Measurements from ENCODE around the gene SEMA7A.

Gene SEMA7A

DNA sequence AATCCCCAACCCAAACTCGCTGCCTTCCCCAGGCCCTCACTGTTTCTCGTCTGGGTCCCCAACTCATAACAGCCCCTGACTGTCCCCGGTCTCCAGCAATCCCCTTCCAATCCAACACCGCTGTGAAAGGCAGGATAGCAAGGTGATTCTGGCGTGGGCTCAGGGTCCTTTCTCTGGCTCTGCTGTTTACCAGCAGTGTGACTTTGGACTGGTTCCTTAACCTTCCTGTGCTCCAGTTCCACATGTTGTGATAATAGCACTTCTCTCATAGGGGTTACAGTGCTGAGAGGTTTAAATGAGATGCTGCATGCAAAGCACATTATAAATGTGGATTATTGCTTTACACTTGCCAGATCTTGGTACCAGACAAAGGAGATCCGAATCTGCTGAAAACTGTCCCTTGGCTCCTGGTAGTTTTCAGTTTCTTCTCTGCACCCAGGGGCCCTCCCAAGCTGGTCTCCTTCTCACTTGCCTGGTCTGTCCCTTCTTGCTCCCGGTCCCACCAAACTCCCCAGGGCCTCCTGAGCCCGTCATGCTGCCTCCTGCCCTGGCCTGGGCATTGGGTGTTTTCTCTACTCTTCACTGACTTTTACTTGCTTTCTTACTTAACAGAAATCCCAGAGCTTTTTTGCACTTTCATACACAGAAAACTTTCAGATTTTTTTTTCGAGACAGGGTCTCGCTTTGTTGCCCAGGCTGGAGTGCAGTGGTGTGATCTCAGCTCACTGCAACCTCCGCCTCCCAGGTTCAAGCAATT lies 39.5 kb downstream of the SEMA7A start:
- no peak overlapping the region for H3K27ac ChIP-seq
- no peak overlapping the region for H3K4me3 ChIP-seq (ENCODE audit: low read depth, low read length)

DNA sequence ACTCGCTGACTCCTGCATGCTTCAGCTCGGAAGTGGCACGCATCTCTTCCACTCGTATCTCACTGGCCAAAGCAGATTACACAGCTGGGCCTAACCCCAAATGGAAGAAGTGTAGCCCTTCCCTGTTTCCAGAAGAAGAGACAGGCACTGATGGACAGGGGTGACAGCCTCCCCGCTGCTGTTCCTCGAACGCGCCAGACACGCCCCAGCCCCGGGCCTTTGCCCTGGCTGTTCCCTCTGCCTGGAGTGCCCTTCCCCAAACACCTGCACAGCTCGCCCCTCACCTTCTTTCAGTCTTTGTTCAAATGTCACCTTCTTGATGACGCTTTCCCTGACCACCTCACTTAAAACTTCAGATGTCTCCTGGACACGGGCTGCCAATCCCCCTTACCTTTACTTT lies 40.3 kb downstream of the SEMA7A start:
- no peak overlapping the region for H3K4me3 ChIP-seq (ENCODE audit: low read depth, low read length)
- H3K27ac ChIP-seq, result no peak overlapping the region
- no peak for DNase-seq
- H3K36me3 ChIP-seq (replicated peaks), result no peaks in the 10 kb centered on the region
- H3K27me3 ChIP-seq (replicated peaks), result no peaks in the 10 kb centered on the region
- in situ Hi-C loops (cut with HindIII; ENCODE audit: low pct_ligation_motif_present, low sequenced_read_pairs), result no loop called here
- TF ChIP-seq, protein P1, sequence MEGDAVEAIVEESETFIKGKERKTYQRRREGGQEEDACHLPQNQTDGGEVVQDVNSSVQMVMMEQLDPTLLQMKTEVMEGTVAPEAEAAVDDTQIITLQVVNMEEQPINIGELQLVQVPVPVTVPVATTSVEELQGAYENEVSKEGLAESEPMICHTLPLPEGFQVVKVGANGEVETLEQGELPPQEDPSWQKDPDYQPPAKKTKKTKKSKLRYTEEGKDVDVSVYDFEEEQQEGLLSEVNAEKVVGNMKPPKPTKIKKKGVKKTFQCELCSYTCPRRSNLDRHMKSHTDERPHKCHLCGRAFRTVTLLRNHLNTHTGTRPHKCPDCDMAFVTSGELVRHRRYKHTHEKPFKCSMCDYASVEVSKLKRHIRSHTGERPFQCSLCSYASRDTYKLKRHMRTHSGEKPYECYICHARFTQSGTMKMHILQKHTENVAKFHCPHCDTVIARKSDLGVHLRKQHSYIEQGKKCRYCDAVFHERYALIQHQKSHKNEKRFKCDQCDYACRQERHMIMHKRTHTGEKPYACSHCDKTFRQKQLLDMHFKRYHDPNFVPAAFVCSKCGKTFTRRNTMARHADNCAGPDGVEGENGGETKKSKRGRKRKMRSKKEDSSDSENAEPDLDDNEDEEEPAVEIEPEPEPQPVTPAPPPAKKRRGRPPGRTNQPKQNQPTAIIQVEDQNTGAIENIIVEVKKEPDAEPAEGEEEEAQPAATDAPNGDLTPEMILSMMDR (IDR thresholded peaks at IDR 0.05; ENCODE audit: low read depth, low read length, missing control alignments), result no peak

More for the DNA sequence above, 39.5 kb downstream of the SEMA7A start:
- in situ Hi-C loops (cut with HindIII; ENCODE audit: low pct_ligation_motif_present, low sequenced_read_pairs), result no loop called here
- no peaks in the 10 kb centered on the region for H3K27me3 ChIP-seq (replicated peaks)
- DNase-seq, result no peak
- H3K36me3 ChIP-seq (replicated peaks), result no peaks in the 10 kb centered on the region
- TF ChIP-seq, protein P1 (IDR thresholded peaks at IDR 0.05; ENCODE audit: low read depth, low read length, missing control alignments), result no peak

DNA sequence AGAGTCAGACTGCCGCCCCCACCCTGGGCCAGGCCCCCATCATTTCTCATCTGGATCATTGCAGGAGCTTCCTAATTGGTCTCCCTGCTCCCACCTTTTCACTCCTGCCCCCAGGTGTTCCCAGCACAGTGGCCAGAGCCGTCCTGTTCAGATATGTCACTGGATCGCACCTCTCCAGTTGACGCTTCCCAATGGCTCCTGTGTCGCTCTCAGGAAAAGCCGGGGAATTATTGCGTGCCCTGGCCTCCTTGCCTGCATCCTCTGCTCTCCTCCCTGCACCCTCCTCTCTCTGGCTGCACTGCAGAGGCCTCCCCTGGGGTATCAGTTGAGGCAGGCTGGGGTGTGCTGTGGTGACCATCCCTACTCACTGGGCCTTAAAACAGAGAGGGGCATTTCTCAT lies 40.9 kb downstream of the SEMA7A start:
- Histone ChIP-seq H3K4me3 (ENCODE audit: low read depth, low read length) (no peak overlapping the region), H3K27ac (no peak overlapping the region), H3K27me3 (replicated peaks) (no peaks in the 10 kb centered on the region), H3K36me3 (replicated peaks) (no peaks in the 10 kb centered on the region)
- no peak for DNase-seq
- TF ChIP-seq, protein P1 (IDR thresholded peaks at IDR 0.05; ENCODE audit: low read depth, low read length, missing control alignments), result no peak
- in situ Hi-C loops (cut with HindIII; ENCODE audit: low pct_ligation_motif_present, low sequenced_read_pairs), result no loop called here

GRCh38 chr15:74392451-74392830 lies 41.3 kb downstream of the SEMA7A start:
- Histone ChIP-seq H3K4me3 (ENCODE audit: low read depth, low read length) (no peak overlapping the region), H3K36me3 (replicated peaks) (no peaks in the 10 kb centered on the region), H3K27me3 (replicated peaks) (no peaks in the 10 kb centered on the region), H3K27ac (no peak overlapping the region)
- no peak for DNase-seq
- in situ Hi-C loops (cut with HindIII; ENCODE audit: low pct_ligation_motif_present, low sequenced_read_pairs), result no loop called here
- TF ChIP-seq, protein P1 (IDR thresholded peaks at IDR 0.05; ENCODE audit: low read depth, low read length, missing control alignments), result no peak

DNA sequence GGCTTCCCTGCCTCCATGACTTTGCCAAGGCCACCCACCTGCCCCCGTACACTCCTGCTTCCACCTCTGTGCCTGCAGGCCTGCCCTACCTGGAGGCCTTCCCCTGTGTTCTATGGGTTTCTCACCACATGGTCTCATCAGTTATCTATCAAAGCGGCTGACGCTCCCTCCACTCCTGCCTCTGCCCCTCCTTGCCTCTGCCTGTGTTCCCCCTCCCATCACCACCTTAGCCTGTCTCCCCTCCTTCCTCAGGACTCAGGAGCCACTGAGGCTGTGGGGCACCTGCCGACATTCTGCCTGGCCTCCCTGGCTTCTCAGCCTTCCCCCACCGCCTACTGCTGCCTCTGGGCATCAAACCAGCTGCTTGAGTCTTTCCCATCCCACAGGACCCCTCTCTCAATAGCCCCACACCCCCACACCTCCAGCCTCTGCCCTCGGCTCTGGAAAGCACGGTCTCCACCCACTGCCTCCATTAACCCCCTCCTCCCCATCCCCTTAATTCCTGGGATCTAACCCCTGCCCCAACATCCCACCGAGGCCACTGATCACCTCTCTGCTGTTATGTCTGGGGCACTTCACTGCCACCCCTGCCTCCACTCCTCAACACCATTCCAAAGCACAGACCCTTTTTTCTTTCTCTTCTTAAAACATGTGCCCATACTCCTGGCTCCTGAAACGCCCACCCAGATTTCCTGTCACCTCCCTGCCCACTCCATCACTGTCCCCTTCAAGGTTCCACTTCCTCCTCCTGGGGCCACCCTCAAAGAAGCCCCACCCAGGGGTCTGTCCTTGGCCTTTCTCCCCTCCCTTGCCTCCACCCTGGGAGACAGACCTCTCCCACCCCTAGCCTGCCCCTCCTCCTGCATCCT lies 41.9 kb downstream of the SEMA7A start:
- DNase-seq, result no peak
- no peak overlapping the region for H3K4me3 ChIP-seq (ENCODE audit: low read depth, low read length)
- no peaks in the 10 kb centered on the region for H3K36me3 ChIP-seq (replicated peaks)
- TF ChIP-seq, protein P1 (IDR thresholded peaks at IDR 0.05; ENCODE audit: low read depth, low read length, missing control alignments), result no peak
- H3K27me3 ChIP-seq (replicated peaks), result no peaks in the 10 kb centered on the region
- no peak overlapping the region for H3K27ac ChIP-seq
- in situ Hi-C loops (cut with HindIII; ENCODE audit: low pct_ligation_motif_present, low sequenced_read_pairs), result no loop called here
